WTC11 (cell line): ENCODE data around the gene NCL. TPM values are rescaled to one million over a fixed set of nuclear protein-coding genes. Genes with fewer than 3 reads are reported as not detected.
A peak's percentile ranks its signal among the peaks of the same experiment; 100 is the strongest.

Experiments used
- ATAC-seq: fragments of 200-7000 bp; cut with Tn5 transposase; 2 replicates; pipeline ENCODE4 v1.10.0; 2021; ENCODE audit warnings: mild to moderate bottlenecking, moderate library complexity
- CTCF ChIA-PET: fragments of 300-600 bp; sonication (Branson Sonifier 250); formaldehyde crosslinking; loops from one replicate; lab custom pipeline; 2021; ENCODE audit warnings: antibody characterized with exemption; lab: Charles Lee
- POLR2A ChIA-PET: fragments of 350-600 bp; sonication (Branson Sonifier 250); formaldehyde crosslinking; loops from one replicate; lab custom pipeline; 2021; ENCODE audit warnings: antibody characterized with exemption; lab: Charles Lee
- DNase-seq: peaks from one replicate; pipeline ENCODE4 v3.0.0; 2021; ENCODE audit warnings: low spot score
- H3K27ac Mint-ChIP-seq: 2 replicates; pipeline ENCODE4 v1.8.0; 2021; ENCODE audit warnings: mixed read lengths
- H3K27me3 Mint-ChIP-seq: 2 replicates; pipeline ENCODE4 v1.8.0; 2021; ENCODE audit warnings: low read depth, mild to moderate bottlenecking, moderate library complexity, mixed read lengths
- H3K36me3 Mint-ChIP-seq: 2 replicates; pipeline ENCODE4 v1.8.0; 2021; ENCODE audit warnings: mixed read lengths
- H3K4me1 Mint-ChIP-seq: 2 replicates; pipeline ENCODE4 v1.8.0; 2022; ENCODE audit warnings: mixed read lengths
- H3K4me3 Mint-ChIP-seq: 2 replicates; pipeline ENCODE4 v1.8.0; 2021; ENCODE audit warnings: mild to moderate bottlenecking, moderate library complexity, mixed read lengths
- H3K9me3 Mint-ChIP-seq: 2 replicates; pipeline ENCODE4 v1.8.0; 2021; ENCODE audit warnings: mixed read lengths
- CTCF ChIP-seq: fragments of 200-600 bp; IDR thresholded peaks from 2 replicates; pipeline ENCODE4 v1.8.0; 2022; ENCODE audit warnings: antibody characterized with exemption
- ESRRA ChIP-seq: sonication (generic); formaldehyde crosslinking; IDR thresholded peaks from 2 replicates; pipeline ENCODE4 v1.8.1; 2022; ENCODE audit warnings: mild to moderate bottlenecking, missing genetic modification reagents, borderline replicate concordance
- FOXJ3 ChIP-seq: sonication (generic); formaldehyde crosslinking; IDR thresholded peaks from 2 replicates; pipeline ENCODE4 v1.9.0; 2021; ENCODE audit warnings: missing genetic modification reagents, mild to moderate bottlenecking, borderline replicate concordance
- GABPB1 ChIP-seq: sonication (generic); formaldehyde crosslinking; IDR thresholded peaks from 2 replicates; pipeline ENCODE4 v1.8.1; 2023; ENCODE audit warnings: mild to moderate bottlenecking, missing genetic modification reagents
- GRHL2 ChIP-seq: fragments of 250-450 bp; sonication (Bioruptor Pico); IDR thresholded peaks from 2 replicates; pipeline ENCODE4 v1.8.0; 2022; ENCODE audit warnings: mild to moderate bottlenecking, moderate library complexity; ENCODE audit not compliant: insufficient replicate concordance, severe bottlenecking
- IRF1 ChIP-seq: sonication (generic); formaldehyde crosslinking; IDR thresholded peaks from 2 replicates; pipeline ENCODE4 v1.8.0; 2023; ENCODE audit warnings: missing genetic modification reagents
- IRF2 ChIP-seq: sonication (generic); formaldehyde crosslinking; IDR thresholded peaks from 2 replicates; pipeline ENCODE4 v1.8.0; 2022; ENCODE audit warnings: low read depth, missing genetic modification reagents, borderline replicate concordance
- NFYB ChIP-seq: sonication (generic); formaldehyde crosslinking; conservative IDR thresholded peaks from 2 replicates; pipeline ENCODE4 v1.8.0; 2022; ENCODE audit warnings: low read depth, missing genetic modification reagents
- NR1H2 ChIP-seq: sonication (generic); formaldehyde crosslinking; IDR thresholded peaks from 2 replicates; pipeline ENCODE4 v1.9.0; 2021; ENCODE audit warnings: mild to moderate bottlenecking, moderate library complexity, missing genetic modification reagents
- OVOL2 ChIP-seq: fragments of 250-450 bp; sonication (Bioruptor Pico); IDR thresholded peaks from 2 replicates; pipeline ENCODE4 v1.9.0; 2021; ENCODE audit warnings: mild to moderate bottlenecking, borderline replicate concordance
- PREB ChIP-seq: sonication (generic); formaldehyde crosslinking; IDR thresholded peaks from 2 replicates; pipeline ENCODE4 v1.8.1; 2022; ENCODE audit warnings: mild to moderate bottlenecking, missing genetic modification reagents, moderate library complexity, borderline replicate concordance
- SMAD3 ChIP-seq: sonication (generic); formaldehyde crosslinking; IDR thresholded peaks from 2 replicates; pipeline ENCODE4 v1.8.0; 2022; ENCODE audit warnings: missing genetic modification reagents, mild to moderate bottlenecking, borderline replicate concordance
- TEAD4 ChIP-seq: sonication (generic); formaldehyde crosslinking; IDR thresholded peaks from 2 replicates; pipeline ENCODE4 v1.8.0; 2022; ENCODE audit warnings: mild to moderate bottlenecking, missing genetic modification reagents
- ZNF396 ChIP-seq: fragments of 250-450 bp; sonication (Bioruptor Pico); IDR thresholded peaks from 2 replicates; pipeline ENCODE4 v1.8.0; 2021; ENCODE audit warnings: mild to moderate bottlenecking, moderate library complexity, borderline replicate concordance
- ZNF423 ChIP-seq: fragments of 250-450 bp; sonication (Bioruptor Pico); IDR thresholded peaks from 2 replicates; pipeline ENCODE4 v2.1.2; 2022; ENCODE audit warnings: mild to moderate bottlenecking, moderate library complexity
- total RNA-seq: library from RNA; stranded (reverse); gene quantifications from 3 replicates; pipeline ENCODE4 v1.2.3, GENCODE V29; 2021
- TF ChIP-seq, protein P1 (sequence below): sonication (generic); formaldehyde crosslinking; IDR thresholded peaks from 2 replicates; pipeline ENCODE4 v1.8.0; 2022; ENCODE audit warnings: mild to moderate bottlenecking, missing genetic modification reagents
- TF ChIP-seq, protein P2 (sequence below): sonication (generic); formaldehyde crosslinking; conservative IDR thresholded peaks from 2 replicates; pipeline ENCODE4 v1.8.1; 2022; ENCODE audit warnings: mild to moderate bottlenecking, missing genetic modification reagents

Gene NCL
- total RNA-seq, 1 experiment from 2014 or later, result 1,223 TPM

- Mint-ChIP-seq H3K9me3 (peaks cover 26% of the 10 kb centered on the region), H3K27ac (no peak overlapping the region), H3K4me1 (peaks cover 6% of the 10 kb centered on the region), H3K4me3 (no peak overlapping the region), H3K27me3 (no peaks in the 10 kb centered on the region; the same call in 1 of the 2 replicates), H3K36me3 (peaks cover 11% of the 10 kb centered on the region)
- ATAC-seq, result peak; percentile 27
- POLR2A ChIA-PET, result interaction anchor here (3.7 kb wide), 1 partner anchor 19 kb away, joined by 23 read pairs; the partner anchor contains the start of gene NCL
- TF ChIP-seq ESRRA (CRISPR knock-in tag), result no peak
- TF ChIP-seq OVOL2, result no peak
- TF ChIP-seq TEAD4 (CRISPR knock-in tag), result no peak
- no peak for TF ChIP-seq SMAD3 (CRISPR knock-in tag)
- no peak for TF ChIP-seq NR1H2 (CRISPR knock-in tag)
- no peak for TF ChIP-seq GRHL2 (CRISPR knock-in tag)
- TF ChIP-seq ZNF396, result no peak
- TF ChIP-seq, protein P1, sequence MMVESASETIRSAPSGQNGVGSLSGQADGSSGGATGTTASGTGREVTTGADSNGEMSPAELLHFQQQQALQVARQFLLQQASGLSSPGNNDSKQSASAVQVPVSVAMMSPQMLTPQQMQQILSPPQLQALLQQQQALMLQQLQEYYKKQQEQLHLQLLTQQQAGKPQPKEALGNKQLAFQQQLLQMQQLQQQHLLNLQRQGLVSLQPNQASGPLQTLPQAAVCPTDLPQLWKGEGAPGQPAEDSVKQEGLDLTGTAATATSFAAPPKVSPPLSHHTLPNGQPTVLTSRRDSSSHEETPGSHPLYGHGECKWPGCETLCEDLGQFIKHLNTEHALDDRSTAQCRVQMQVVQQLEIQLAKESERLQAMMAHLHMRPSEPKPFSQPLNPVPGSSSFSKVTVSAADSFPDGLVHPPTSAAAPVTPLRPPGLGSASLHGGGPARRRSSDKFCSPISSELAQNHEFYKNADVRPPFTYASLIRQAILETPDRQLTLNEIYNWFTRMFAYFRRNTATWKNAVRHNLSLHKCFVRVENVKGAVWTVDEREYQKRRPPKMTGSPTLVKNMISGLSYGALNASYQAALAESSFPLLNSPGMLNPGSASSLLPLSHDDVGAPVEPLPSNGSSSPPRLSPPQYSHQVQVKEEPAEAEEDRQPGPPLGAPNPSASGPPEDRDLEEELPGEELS (CRISPR knock-in tag), result no peak
- no peak for TF ChIP-seq IRF2 (CRISPR knock-in tag)
- TF ChIP-seq, protein P2, sequence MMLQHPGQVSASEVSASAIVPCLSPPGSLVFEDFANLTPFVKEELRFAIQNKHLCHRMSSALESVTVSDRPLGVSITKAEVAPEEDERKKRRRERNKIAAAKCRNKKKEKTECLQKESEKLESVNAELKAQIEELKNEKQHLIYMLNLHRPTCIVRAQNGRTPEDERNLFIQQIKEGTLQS (CRISPR knock-in tag), result no peak
- TF ChIP-seq PREB, result no peak
- no peak for TF ChIP-seq FOXJ3 (CRISPR knock-in tag)
- no peak for TF ChIP-seq NFYB
- peak; percentile 35 for DNase-seq
- CTCF ChIA-PET, result interaction anchor here (0.6 to 4.4 kb wide), 33 partner anchors 8 to 194 kb away, joined by 3 to 74 read pairs (median 6); partner anchors contain the start of genes NCL and NMUR1
Observed at GRCh38 chr2:231483398-231484329, 19.4 kb upstream of the NCL start.

DNA sequence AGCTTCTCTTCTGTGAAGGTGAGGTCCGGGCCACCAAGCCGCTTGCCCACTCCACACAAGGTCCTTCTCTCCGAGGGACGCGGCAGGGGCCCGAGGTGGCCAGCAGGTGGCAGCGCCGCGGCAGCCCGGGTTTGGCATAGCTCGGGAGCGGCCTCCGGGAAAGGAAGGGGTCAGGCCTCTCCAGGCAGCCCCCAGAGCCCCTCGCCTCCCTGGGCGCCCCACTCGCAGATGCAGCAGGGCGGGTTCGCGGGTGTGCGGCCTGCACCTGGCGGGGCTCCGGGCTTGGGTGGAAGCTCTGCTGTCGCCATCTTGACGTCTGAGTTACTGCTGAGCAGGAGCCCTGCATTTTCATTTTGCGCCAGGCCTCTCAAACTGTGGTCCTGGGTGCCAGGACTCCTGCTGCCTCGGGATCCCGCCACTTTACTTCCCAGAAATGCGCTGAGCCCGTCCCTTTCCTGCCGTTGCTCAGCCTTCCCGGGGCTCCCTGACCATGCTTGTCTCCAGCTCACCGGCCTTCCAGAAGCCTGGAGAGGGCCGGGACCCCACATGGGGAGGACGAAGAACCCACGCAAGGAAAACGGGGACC lies 18.6 kb upstream of the NCL start:
- no peak overlapping the region for H3K27ac Mint-ChIP-seq
- peaks cover 3% of the 10 kb centered on the region; the same call in 1 of the 2 replicates for H3K36me3 Mint-ChIP-seq
- CTCF ChIA-PET, result interaction anchor here (0.5 to 4.4 kb wide), 39 partner anchors 9 to 315 kb away, joined by 3 to 74 read pairs (median 5); partner anchors contain the start of genes NCL and NMUR1

More for the DNA sequence above, 18.6 kb upstream of the NCL start:
- TF ChIP-seq IRF1 (CRISPR knock-in tag) (no peak), CTCF (peak; percentile 55), GABPB1 (peak; percentile 47), ZNF423 (CRISPR knock-in tag) (peak; percentile 48; the same call in 1 of the 2 replicates), NFYB (no peak)
- Mint-ChIP-seq H3K9me3 (peaks cover 18% of the 10 kb centered on the region), H3K4me1 (peaks cover 7% of the 10 kb centered on the region), H3K4me3 (no peak overlapping the region), H3K27me3 (no peaks in the 10 kb centered on the region; the same call in 1 of the 2 replicates)
- DNase-seq (peak; percentile 82), ATAC-seq (peak; percentile 84)
- POLR2A ChIA-PET, result interaction anchor here (2.7 to 3.7 kb wide), 2 partner anchors 14 to 19 kb away, joined by 6 to 23 read pairs; partner anchors contain the start of gene NCL
